ENCODE data around the gene OSBPL6. TPM values are rescaled to one million over a fixed set of nuclear protein-coding genes. Genes with fewer than 3 reads are reported as not detected.
A peak's percentile ranks its signal among the peaks of the same experiment; 100 is the strongest.

OSBPL6 gene
- total and polyA plus RNA-seq, 9 of the 15 experiments (the other 6 are each of a cell fraction or from before 2014, with no cell fraction given) = 3.4 to 12.7 (median 9.3) TPM

- no peak for TF ChIP-seq CHD4 (IDR thresholded peaks at IDR 0.05; ENCODE audit: insufficient read depth, insufficient replicate concordance, low read depth, low read length, poor library complexity, severe bottlenecking)
- TF ChIP-seq FOXA3 (CRISPR knock-in tag; conservative IDR thresholded peaks at IDR 0.05 in 1 of 2, IDR thresholded peaks at IDR 0.05 in 1 of 2) = peak; percentile 78 to 90
- no peak for TF ChIP-seq ZNF140 (CRISPR knock-in tag; IDR thresholded peaks at IDR 0.05)
- peak; percentile 95 for TF ChIP-seq CTBP1 (IDR thresholded peaks at IDR 0.05; ENCODE audit: borderline replicate concordance)
- TF ChIP-seq RFX1 (IDR thresholded peaks at IDR 0.05) = 0 out of 2 replicates have a peak, but pooled peaks have one; percentile 12
- TF ChIP-seq RREB1 (CRISPR knock-in tag; IDR thresholded peaks at IDR 0.05) = no peak
- no peak for TF ChIP-seq MTF1 (CRISPR knock-in tag; IDR thresholded peaks at IDR 0.05; ENCODE audit: borderline replicate concordance)
- no peak for TF ChIP-seq ELK1 (CRISPR knock-in tag; IDR thresholded peaks at IDR 0.05)
- TF ChIP-seq SMARCE1 (IDR thresholded peaks at IDR 0.05) = no peak; the same call in 1 of the 2 replicates
- no peak for TF ChIP-seq BMI1 (IDR thresholded peaks at IDR 0.05; ENCODE audit: low read length)
- no peak for TF ChIP-seq PTBP1 (IDR thresholded peaks at IDR 0.05; ENCODE audit: low read depth, low read length)
- TF ChIP-seq POLR2AphosphoS5 (IDR thresholded peaks at IDR 0.05; ENCODE audit: control insufficient read depth, insufficient read depth, low read depth, low read length) = no peak
- TF ChIP-seq EHMT2 (IDR thresholded peaks at IDR 0.05) = no peak
- TF ChIP-seq ZNF277 (CRISPR knock-in tag; IDR thresholded peaks at IDR 0.05; ENCODE audit: borderline replicate concordance) = no peak
- peak; percentile 33; the same call in 1 of the 2 replicates for TF ChIP-seq HMBOX1 (IDR thresholded peaks at IDR 0.05)
- no peak for TF ChIP-seq PHB2 (IDR thresholded peaks at IDR 0.05; ENCODE audit: low read depth)
- TF ChIP-seq ZFP1 (CRISPR knock-in tag; IDR thresholded peaks at IDR 0.05) = no peak
- peak; percentile 36; the same call in 1 of the 2 replicates for TF ChIP-seq TEAD4 (IDR thresholded peaks at IDR 0.05; ENCODE audit: low read length)
- TF ChIP-seq TEAD4 (CRISPR knock-in tag; IDR thresholded peaks at IDR 0.05; ENCODE audit: borderline replicate concordance) = no peak
Measured at GRCh38 chr2:178282075-178282815, 87.9 kb downstream of the OSBPL6 start (continued).
